WTC11 (cell line): Measurements from ENCODE around the gene FEV. TPM values are rescaled to one million over a fixed set of nuclear protein-coding genes. Genes with fewer than 3 reads are reported as not detected.

Experiments
- ATAC-seq: fragments of 200-7000 bp; cut with Tn5 transposase; 2 replicates; pipeline ENCODE4 v1.10.0; 2021; ENCODE audit warnings: mild to moderate bottlenecking, moderate library complexity
- CTCF ChIA-PET: fragments of 300-600 bp; sonication (Branson Sonifier 250); formaldehyde crosslinking; loops from one replicate; lab custom pipeline; 2021; ENCODE audit warnings: antibody characterized with exemption; lab: Charles Lee
- POLR2A ChIA-PET: fragments of 350-600 bp; sonication (Branson Sonifier 250); formaldehyde crosslinking; loops from one replicate; lab custom pipeline; 2021; ENCODE audit warnings: antibody characterized with exemption; lab: Charles Lee
- DNase-seq: peaks from one replicate; pipeline ENCODE4 v3.0.0; 2021; ENCODE audit warnings: low spot score
- H3K27ac Mint-ChIP-seq: 2 replicates; pipeline ENCODE4 v1.8.0; 2021; ENCODE audit warnings: mixed read lengths
- H3K27me3 Mint-ChIP-seq: 2 replicates; pipeline ENCODE4 v1.8.0; 2021; ENCODE audit warnings: low read depth, mild to moderate bottlenecking, moderate library complexity, mixed read lengths
- H3K36me3 Mint-ChIP-seq: 2 replicates; pipeline ENCODE4 v1.8.0; 2021; ENCODE audit warnings: mixed read lengths
- H3K4me1 Mint-ChIP-seq: 2 replicates; pipeline ENCODE4 v1.8.0; 2022; ENCODE audit warnings: mixed read lengths
- H3K4me3 Mint-ChIP-seq: 2 replicates; pipeline ENCODE4 v1.8.0; 2021; ENCODE audit warnings: mild to moderate bottlenecking, moderate library complexity, mixed read lengths
- H3K9me3 Mint-ChIP-seq: 2 replicates; pipeline ENCODE4 v1.8.0; 2021; ENCODE audit warnings: mixed read lengths
- AR ChIP-seq: fragments of 250-450 bp; sonication (Bioruptor Pico); IDR thresholded peaks from 2 replicates; pipeline ENCODE4 v1.9.0; 2021; ENCODE audit warnings: mild to moderate bottlenecking
- ATF1 ChIP-seq: sonication (generic); formaldehyde crosslinking; IDR thresholded peaks from 2 replicates; pipeline ENCODE4 v1.8.1; 2023; ENCODE audit warnings: mild to moderate bottlenecking, moderate library complexity, missing genetic modification reagents
- CREB1 ChIP-seq: sonication (generic); formaldehyde crosslinking; IDR thresholded peaks from 2 replicates; pipeline ENCODE4 v1.8.0; 2023; ENCODE audit warnings: mild to moderate bottlenecking, missing genetic modification reagents
- E2F1 ChIP-seq: sonication (generic); formaldehyde crosslinking; IDR thresholded peaks from 2 replicates; pipeline ENCODE4 v1.8.0; 2022; ENCODE audit warnings: mild to moderate bottlenecking, missing genetic modification reagents
- E2F4 ChIP-seq: sonication (generic); formaldehyde crosslinking; IDR thresholded peaks from 2 replicates; pipeline ENCODE4 v1.8.1; 2022; ENCODE audit warnings: low read depth, mild to moderate bottlenecking, moderate library complexity, missing genetic modification reagents, borderline replicate concordance
- ESRRA ChIP-seq: sonication (generic); formaldehyde crosslinking; IDR thresholded peaks from 2 replicates; pipeline ENCODE4 v1.8.1; 2022; ENCODE audit warnings: mild to moderate bottlenecking, missing genetic modification reagents, borderline replicate concordance
- ETV6 ChIP-seq: sonication (generic); formaldehyde crosslinking; IDR thresholded peaks from 2 replicates; pipeline ENCODE4 v1.8.1; 2022; ENCODE audit warnings: mild to moderate bottlenecking, missing genetic modification reagents
- FOXJ3 ChIP-seq: sonication (generic); formaldehyde crosslinking; IDR thresholded peaks from 2 replicates; pipeline ENCODE4 v1.9.0; 2021; ENCODE audit warnings: missing genetic modification reagents, mild to moderate bottlenecking, borderline replicate concordance
- FOXK1 ChIP-seq: sonication (generic); formaldehyde crosslinking; IDR thresholded peaks from 2 replicates; pipeline ENCODE4 v1.8.0; 2022; ENCODE audit warnings: mild to moderate bottlenecking, moderate library complexity, missing genetic modification reagents
- FOXP4 ChIP-seq: sonication (generic); formaldehyde crosslinking; IDR thresholded peaks from 2 replicates; pipeline ENCODE4 v1.8.0; 2022; ENCODE audit warnings: mild to moderate bottlenecking, missing genetic modification reagents
- GRHL2 ChIP-seq: fragments of 250-450 bp; sonication (Bioruptor Pico); IDR thresholded peaks from 2 replicates; pipeline ENCODE4 v1.8.0; 2022; ENCODE audit warnings: mild to moderate bottlenecking, moderate library complexity; ENCODE audit not compliant: insufficient replicate concordance, severe bottlenecking
- IRF2 ChIP-seq: sonication (generic); formaldehyde crosslinking; IDR thresholded peaks from 2 replicates; pipeline ENCODE4 v1.8.0; 2022; ENCODE audit warnings: low read depth, missing genetic modification reagents, borderline replicate concordance
- JUN ChIP-seq: sonication (generic); formaldehyde crosslinking; IDR thresholded peaks from 2 replicates; pipeline ENCODE4 v1.8.0; 2023; ENCODE audit warnings: mild to moderate bottlenecking, missing genetic modification reagents
- NFE2L1 ChIP-seq: sonication (generic); formaldehyde crosslinking; IDR thresholded peaks from 2 replicates; pipeline ENCODE4 v1.8.1; 2023; ENCODE audit warnings: missing genetic modification reagents
- NFYB ChIP-seq: sonication (generic); formaldehyde crosslinking; conservative IDR thresholded peaks from 2 replicates; pipeline ENCODE4 v1.8.0; 2022; ENCODE audit warnings: low read depth, missing genetic modification reagents
- NR2C2 ChIP-seq: sonication (generic); formaldehyde crosslinking; IDR thresholded peaks from 2 replicates; pipeline ENCODE4 v1.8.0; 2022; ENCODE audit warnings: mild to moderate bottlenecking, missing genetic modification reagents
- PRDM15 ChIP-seq: sonication (generic); formaldehyde crosslinking; IDR thresholded peaks from 2 replicates; pipeline ENCODE4 v1.8.0; 2022; ENCODE audit warnings: missing genetic modification reagents
- SMAD3 ChIP-seq: sonication (generic); formaldehyde crosslinking; IDR thresholded peaks from 2 replicates; pipeline ENCODE4 v1.8.0; 2022; ENCODE audit warnings: missing genetic modification reagents, mild to moderate bottlenecking, borderline replicate concordance
- SMAD4 ChIP-seq: sonication (generic); formaldehyde crosslinking; IDR thresholded peaks from 2 replicates; pipeline ENCODE4 v1.8.0; 2022; ENCODE audit warnings: mild to moderate bottlenecking, missing genetic modification reagents
- TEAD1 ChIP-seq: sonication (generic); formaldehyde crosslinking; IDR thresholded peaks from 2 replicates; pipeline ENCODE4 v1.8.0; 2022; ENCODE audit warnings: mild to moderate bottlenecking, missing genetic modification reagents
- ZBTB21 ChIP-seq: sonication (generic); formaldehyde crosslinking; IDR thresholded peaks from 2 replicates; pipeline ENCODE4 v1.8.1; 2023; ENCODE audit warnings: mild to moderate bottlenecking, missing genetic modification reagents, borderline replicate concordance
- ZNF281 ChIP-seq: sonication (generic); formaldehyde crosslinking; IDR thresholded peaks from 2 replicates; pipeline ENCODE4 v1.8.0; 2023; ENCODE audit warnings: mild to moderate bottlenecking, missing genetic modification reagents
- ZNF317 ChIP-seq: sonication (generic); formaldehyde crosslinking; IDR thresholded peaks from 2 replicates; pipeline ENCODE4 v1.8.1; 2023; ENCODE audit warnings: low read depth, mild to moderate bottlenecking, moderate library complexity, missing genetic modification reagents, borderline replicate concordance
- ZNF671 ChIP-seq: fragments of 250-450 bp; sonication (Bioruptor Pico); IDR thresholded peaks from 2 replicates; pipeline ENCODE4 v1.8.0; 2021; ENCODE audit warnings: mild to moderate bottlenecking
- total RNA-seq: library from RNA; stranded (reverse); gene quantifications from 3 replicates; pipeline ENCODE4 v1.2.3, GENCODE V29; 2021

The FEV gene
- total RNA-seq, 1 experiment from 2014 or later: not detected

- H3K36me3 Mint-ChIP-seq: no peaks in the 10 kb centered on the region
- ATAC-seq: peak; percentile 80
- ChIA-PET CTCF (interaction anchor here (0.8 to 8.8 kb wide), 13 partner anchors 10 to 332 kb away, joined by 3 to 116 read pairs (median 4); no protein-coding TSS in a partner anchor), POLR2A (no interaction called here)
- H3K27ac Mint-ChIP-seq: no peak overlapping the region
- peak; percentile 97 for DNase-seq
- H3K9me3 Mint-ChIP-seq: no peaks in the 10 kb centered on the region
- peak overlapping the region; percentile 77 for H3K4me3 Mint-ChIP-seq
- H3K4me1 Mint-ChIP-seq: peaks cover 31% of the 10 kb centered on the region
- H3K27me3 Mint-ChIP-seq: peaks cover 86% of the 10 kb centered on the region
- TF ChIP-seq FOXP4: peak; percentile 97
- peak; percentile 63 for TF ChIP-seq NFYB
- TF ChIP-seq CREB1 (CRISPR knock-in tag): peak; percentile 70
- TF ChIP-seq IRF2 (CRISPR knock-in tag): no peak
- peak; percentile 86; the same call in 1 of the 2 replicates for TF ChIP-seq E2F4 (CRISPR knock-in tag)
- TF ChIP-seq PRDM15 (CRISPR knock-in tag): peak; percentile 46; the same call in 1 of the 2 replicates
- TF ChIP-seq E2F1: peak; percentile 31; the same call in 1 of the 2 replicates
- peak; percentile 95 for TF ChIP-seq JUN (CRISPR knock-in tag)
- no peak for TF ChIP-seq ZNF671 (CRISPR knock-in tag)
- TF ChIP-seq AR (CRISPR knock-in tag): no peak
- TF ChIP-seq SMAD3 (CRISPR knock-in tag): peak; percentile 82; the same call in 1 of the 2 replicates
- no peak for TF ChIP-seq NR2C2 (CRISPR knock-in tag)
- no peak for TF ChIP-seq GRHL2
- no peak for TF ChIP-seq ZBTB21 (CRISPR knock-in tag)
- no peak for TF ChIP-seq ATF1 (CRISPR knock-in tag)
- TF ChIP-seq NFE2L1 (CRISPR knock-in tag): peak; percentile 89
- TF ChIP-seq FOXK1 (CRISPR knock-in tag): peak; percentile 88
- peak; percentile 87 for TF ChIP-seq ZNF281 (CRISPR knock-in tag)
- peak; percentile 65; the same call in 1 of the 2 replicates for TF ChIP-seq ZNF317 (CRISPR knock-in tag)
- peak; percentile 94 for TF ChIP-seq ESRRA (CRISPR knock-in tag)
- TF ChIP-seq SMAD4: peak; percentile 92
- peak; percentile 97 for TF ChIP-seq ETV6 (CRISPR knock-in tag)
- no peak for TF ChIP-seq FOXJ3 (CRISPR knock-in tag)
- peak; percentile 97 for TF ChIP-seq TEAD1
Measured at GRCh38 chr2:218962859-218963492, 22.0 kb downstream of the FEV start.
